H1 (cell line): ENCODE measurements around the gene EPN2. TPM values are rescaled to one million over a fixed set of nuclear protein-coding genes. Genes with fewer than 3 reads are reported as not detected.

Experiments
- CTCF ChIA-PET: fragments of 300-600 bp; sonication (Branson Sonifier 250); formaldehyde crosslinking; loops from one replicate; lab custom pipeline; 2021; ENCODE audit not compliant: partially characterized antibody; lab: Charles Lee
- POLR2A ChIA-PET: fragments of 300-600 bp; sonication (Branson Sonifier 250); formaldehyde crosslinking; loops from one replicate; lab custom pipeline; 2021; ENCODE audit warnings: inconsistent platforms; ENCODE audit not compliant: partially characterized antibody; lab: Charles Lee
- DNase-seq, 2 experiments: peaks; one replicate each; pipeline versions ENCODE4 v3.0.0 to v3.0.0-alpha.2; 2010 to 2022; ENCODE audit warnings: low spot score in 2 of 2, low read depth in 1 of 2, mixed read lengths in 1 of 2
- FAIRE-seq: peaks from 2 replicates; lab custom pipeline; 2011; peaks lifted over from hg19 to GRCh38; lab: Jason Lieb, UNC
- H2AFZ ChIP-seq: 2 replicates; pipeline ENCODE4 v1.8.1; 2012; ENCODE audit warnings: low read length, inconsistent platforms
- H2AK5ac ChIP-seq: 2 replicates; pipeline ENCODE4 v1.6.1; 2013; ENCODE audit warnings: low read depth, low read length
- H2BK120ac ChIP-seq: replicated peaks from 2 replicates; pipeline ENCODE3; 2013; ENCODE audit warnings: low read depth, low read length, inconsistent platforms
- H2BK12ac ChIP-seq: 2 replicates; pipeline ENCODE4 v1.6.1; 2013; ENCODE audit warnings: low read depth, low read length
- H2BK15ac ChIP-seq: 2 replicates; pipeline ENCODE4 v1.6.1; 2013; ENCODE audit warnings: low read length
- H2BK20ac ChIP-seq: 2 replicates; pipeline ENCODE4 v1.6.1; 2013; ENCODE audit warnings: low read length
- H2BK5ac ChIP-seq: 2 replicates; pipeline ENCODE4 v1.6.1; 2013; ENCODE audit warnings: low read depth, low read length
- H3K14ac ChIP-seq: 2 replicates; pipeline ENCODE4 v1.6.1; 2013; ENCODE audit warnings: inconsistent platforms; ENCODE audit not compliant: insufficient read length
- H3K18ac ChIP-seq: 2 replicates; pipeline ENCODE4 v1.6.1; 2013; ENCODE audit warnings: low read length; ENCODE audit errors: extremely low read depth
- H3K23ac ChIP-seq: 2 replicates; pipeline ENCODE4 v1.6.1; 2013; ENCODE audit warnings: inconsistent platforms; ENCODE audit not compliant: insufficient read length
- H3K23me2 ChIP-seq: 2 replicates; pipeline ENCODE4 v1.6.1; 2013; ENCODE audit warnings: low read depth, low read length
- H3K27ac ChIP-seq: 2 replicates; pipeline ENCODE4 v1.6.1; 2011; ENCODE audit warnings: low read depth, low read length, inconsistent platforms
- H3K27me3 ChIP-seq, 4 experiments: replicated peaks in 1 of 4; 1 replicate in 1 of 4; 2 replicates in 3 of 4; pipeline versions ENCODE4 v1.6.1 to v1.8.1; 2011 to 2013; ENCODE audit warnings: low read length in 3 of 4, mild to moderate bottlenecking in 3 of 4, inconsistent platforms in 2 of 4, mixed read lengths in 2 of 4, moderate library complexity in 1 of 4; ENCODE audit not compliant: control insufficient read depth in 3 of 4, insufficient read depth in 3 of 4; ENCODE audit errors: extremely low read depth in 1 of 4
- H3K36me3 ChIP-seq, 4 experiments: 2 replicates each; pipeline versions ENCODE4 v1.6.1 to v1.8.1; 2011 to 2013; ENCODE audit warnings: mild to moderate bottlenecking in 4 of 4, low read length in 3 of 4, moderate library complexity in 2 of 4, control low read depth in 1 of 4, inconsistent platforms in 1 of 4; ENCODE audit not compliant: insufficient read depth in 4 of 4, control insufficient read depth in 2 of 4
- H3K4ac ChIP-seq: replicated peaks from 2 replicates; pipeline ENCODE3; 2013; ENCODE audit warnings: low read length, low read depth, mixed read lengths, inconsistent platforms; ENCODE audit not compliant: insufficient read length
- H3K4me1 ChIP-seq, 4 experiments: replicated peaks in 1 of 4; 1 replicate in 1 of 4; 2 replicates in 3 of 4; pipeline versions ENCODE4 v1.6.1 to v1.8.1; 2011 to 2013; ENCODE audit warnings: low read length in 3 of 4, inconsistent platforms in 2 of 4, mixed read lengths in 1 of 4; ENCODE audit not compliant: insufficient read depth in 4 of 4, control insufficient read depth in 3 of 4
- H3K4me2 ChIP-seq, 2 experiments: 2 replicates each; pipeline versions ENCODE4 v1.6.1 to v1.8.1; 2011 to 2013; ENCODE audit warnings: low read depth in 2 of 2, low read length in 2 of 2, control low read depth in 1 of 2, inconsistent platforms in 1 of 2, mild to moderate bottlenecking in 1 of 2; ENCODE audit not compliant: insufficient read depth in 1 of 2
- H3K4me3 ChIP-seq, 4 experiments: fragments of 200-600, 300-600 bp in 1 of 4; sonication (generic), shearing (Covaris generic), sonication (Bioruptor Twin) in 1 of 4; 2 replicates each; pipeline versions ENCODE4 v1.5.1 to v1.8.1; 2011 to 2016; ENCODE audit warnings: low read length in 4 of 4, low read depth in 3 of 4, control low read depth in 2 of 4, inconsistent platforms in 2 of 4, mild to moderate bottlenecking in 2 of 4, mixed read lengths in 1 of 4, moderate library complexity in 1 of 4; ENCODE audit not compliant: insufficient read depth in 2 of 4; ENCODE audit errors: extremely low read depth in 1 of 4
- H3K56ac ChIP-seq: replicated peaks from 2 replicates; pipeline ENCODE3; 2013; ENCODE audit warnings: low read depth, mild to moderate bottlenecking, mixed read lengths, low read length, inconsistent platforms; ENCODE audit not compliant: insufficient read length
- H3K79me1 ChIP-seq: 2 replicates; pipeline ENCODE4 v1.6.1; 2013; ENCODE audit warnings: low read depth, low read length, control low read depth
- H3K79me2 ChIP-seq, 2 experiments: 2 replicates each; pipeline versions ENCODE4 v1.6.1 to v1.8.1; 2012 to 2013; ENCODE audit warnings: low read length in 2 of 2, mild to moderate bottlenecking in 2 of 2, inconsistent platforms in 1 of 2; ENCODE audit not compliant: insufficient read depth in 2 of 2, control insufficient read depth in 1 of 2
- H3K9ac ChIP-seq, 4 experiments: replicated peaks in 1 of 4; 1 replicate in 1 of 4; 2 replicates in 3 of 4; pipeline versions ENCODE4 v1.6.1 to v1.8.1; 2011 to 2013; ENCODE audit warnings: low read depth in 3 of 4, low read length in 3 of 4, control low read depth in 2 of 4, mild to moderate bottlenecking in 2 of 4, moderate library complexity in 2 of 4, inconsistent platforms in 1 of 4; ENCODE audit errors: extremely low read depth in 1 of 4
- H3K9me3 ChIP-seq, 2 experiments: 2 replicates each; pipeline versions ENCODE4 v1.6.1 to v1.8.1; 2012 to 2013; ENCODE audit warnings: mild to moderate bottlenecking in 2 of 2, moderate library complexity in 2 of 2, control low read depth in 1 of 2, inconsistent platforms in 1 of 2, low read depth in 1 of 2, low read length in 1 of 2, mixed read lengths in 1 of 2; ENCODE audit not compliant: insufficient read depth in 2 of 2
- H4K20me1 ChIP-seq, 2 experiments: replicated peaks in 1 of 2; 2 replicates each; pipeline versions ENCODE3 to v1.8.1; 2011 to 2013; ENCODE audit warnings: inconsistent platforms in 2 of 2, low read length in 2 of 2, mild to moderate bottlenecking in 1 of 2; ENCODE audit not compliant: insufficient read depth in 2 of 2, control insufficient read depth in 1 of 2
- H4K5ac ChIP-seq: 2 replicates; pipeline ENCODE4 v1.6.1; 2013; ENCODE audit warnings: low read length, low read depth, mixed read lengths, inconsistent platforms; ENCODE audit not compliant: insufficient read length
- H4K8ac ChIP-seq: 2 replicates; pipeline ENCODE4 v1.8.0; 2013; ENCODE audit warnings: mild to moderate bottlenecking, moderate library complexity, low read length, inconsistent platforms; ENCODE audit not compliant: insufficient read depth; ENCODE audit errors: extremely low read depth
- H4K91ac ChIP-seq: replicated peaks from 2 replicates; pipeline ENCODE3; 2013; ENCODE audit warnings: low read length, mixed read lengths, inconsistent platforms; ENCODE audit not compliant: insufficient read length
- CBX5 ChIP-seq: fragments of 300-800, 300-1000 bp; sonication (generic); IDR thresholded peaks from 2 replicates; pipeline ENCODE4 v1.7.1; 2016; ENCODE audit warnings: antibody characterized with exemption, low read length, low read depth
- CEBPB ChIP-seq: IDR thresholded peaks from 2 replicates; pipeline ENCODE4 v1.6.1; 2012; ENCODE audit warnings: low read depth, low read length
- CHD1 ChIP-seq: IDR thresholded peaks from 2 replicates; pipeline ENCODE4 v1.6.1; 2012; ENCODE audit warnings: low read depth, low read length, improper control_type of control experiment
- RBBP5 ChIP-seq: IDR thresholded peaks from 2 replicates; pipeline ENCODE4 v1.7.1; 2012; ENCODE audit warnings: low read depth, mild to moderate bottlenecking, inconsistent platforms, low read length, moderate library complexity, borderline replicate concordance
- WGBS, 2 experiments: shearing (Covaris generic) in 1 of 2; methylation state at CpG; one replicate each; pipeline versions ENCODE4 v1.1.6 to v1.1.7; 2013 to 2015; ENCODE audit warnings: low lambda C conversion rate in 2 of 2, mixed read lengths in 2 of 2, inconsistent platforms in 1 of 2, low coverage in 1 of 2, missing lambda C conversion rate in 1 of 2; ENCODE audit not compliant: insufficient replicate concordance in 2 of 2, insufficient coverage in 1 of 2, insufficient read length in 1 of 2; ENCODE audit errors: extremely low coverage in 1 of 2, missing lambda C conversion rate in 1 of 2; 5-methylcytosine and 5-hydroxymethylcytosine counted together
- polyA plus RNA-seq, 7 experiments: library from polyadenylated mRNA; depleted of rRNA in 3 of 7; stranded (reverse) in 5 of 7; unstranded in 2 of 7; fragments of >200 nt in 5 of 7; fragments of 200-250 nt in 2 of 7; gene quantifications; 1 replicate in 5 of 7; 2 replicates in 1 of 7; 4 replicates in 1 of 7; pipeline versions ENCODE4 v1.2.1 to v1.2.3, GENCODE V29; 2011 to 2013; ENCODE audit warnings: missing spikeins in 2 of 7, mixed read lengths in 2 of 7
- total RNA-seq: library from RNA; stranded (reverse); fragmentation: NEBNext Ultra II Directional; extraction: Animal tissue kit (Norgen Biotek cat#: 25700); gene quantifications from 2 replicates; pipeline ENCODE4 v1.2.1, GENCODE V29; 2021

The EPN2 gene
- total and polyA plus RNA-seq, 2 of the 8 experiments (the other 6 are each of a cell fraction or from before 2014, with no cell fraction given) = 28.7 to 55.8 TPM

- Histone ChIP-seq H3K56ac (no peak overlapping the region), H3K27ac (no peak overlapping the region), H3K4ac (no peak overlapping the region), H4K8ac (no peak overlapping the region), H4K5ac (no peak overlapping the region), H3K4me2 (no peak overlapping the region), H3K9me3 (no peaks in the 10 kb centered on the region), H3K18ac (no peak overlapping the region), H3K14ac (no peak overlapping the region), H3K27me3 (no peaks in the 10 kb centered on the region), H2BK20ac (no peak overlapping the region), H4K20me1 (peaks cover 2 to 10% of the 10 kb centered on the region in 2 experiments), H3K36me3 (no peaks in the 10 kb centered on the region), H2BK5ac (no peak overlapping the region), H2BK120ac (no peak overlapping the region), H3K4me1 (peaks cover 0 to 8% (median 5%) of the 10 kb centered on the region in 4 experiments; a peak in 5 of 7 replicates), H3K79me1 (peaks cover 9% of the 10 kb centered on the region), H3K23ac (no peak overlapping the region), H3K4me3 (no peak overlapping the region), H2BK15ac (no peak overlapping the region), H2BK12ac (no peak overlapping the region), H4K91ac (no peak overlapping the region), H2AK5ac (no peak overlapping the region), H3K23me2 (peaks cover 7% of the 10 kb centered on the region), H3K79me2 (peaks cover 9 to 57% of the 10 kb centered on the region in 2 experiments; a peak in 2 of 4 replicates), H2AFZ (no peak overlapping the region), H3K9ac (no peak overlapping the region)
- WGBS, 2 experiments = 90% methylated on average over 6 of the region's 6 CpGs; no CpG with 5 or more reads in 1 of the 2 experiments
- no peak for DNase-seq
- ChIA-PET CTCF (interaction anchor here (1.4 to 2.7 kb wide), 3 partner anchors 15 to 81 kb away, joined by 3 to 6 read pairs (median 5); no protein-coding TSS in a partner anchor), POLR2A (interaction anchor here (0.9 to 1.6 kb wide), 3 partner anchors 8 to 21 kb away, joined by 3 to 7 read pairs (median 5); no protein-coding TSS in a partner anchor)
- FAIRE-seq = no peak
- TF ChIP-seq CBX5 (no peak), CHD1 (no peak), RBBP5 (no peak), CEBPB (no peak)
Measured at GRCh38 chr17:19239544-19239943, 2.4 kb downstream of the EPN2 start.
